Loucy (cell line): ENCODE results near the gene IKBIP.
"Not testable (repeated sequence)": the region's sequence is repeated elsewhere in the genome, so short reads cannot be mapped to it uniquely, and the experiment has no call there.

Source experiments
- H2AFZ ChIP-seq: fragments of 200-600 bp; sonication (generic); 2 replicates; pipeline ENCODE4 v1.6.0; 2016; ENCODE audit warnings: antibody characterized with exemption, mild to moderate bottlenecking, low read length, moderate library complexity
- H3F3A ChIP-seq: fragments of 200-600 bp; 2 replicates; pipeline ENCODE4 v1.6.0; 2016; ENCODE audit warnings: antibody characterized with exemption, low read depth, mild to moderate bottlenecking
- H3K27me3 ChIP-seq: fragments of 200-600 bp; sonication (generic); 2 replicates; pipeline ENCODE4 v1.6.1; 2014; ENCODE audit warnings: low read length, mild to moderate bottlenecking; ENCODE audit not compliant: insufficient read depth, poor library complexity, severe bottlenecking
- H3K36me3 ChIP-seq: fragments of 200-600 bp; sonication (generic); 2 replicates; pipeline ENCODE4 v1.6.1; 2016; ENCODE audit warnings: low read length; ENCODE audit not compliant: insufficient read depth
- H3K4me1 ChIP-seq: fragments of 200-600 bp; sonication (generic); 2 replicates; pipeline ENCODE4 v1.5.1; 2014; ENCODE audit warnings: low read length, mild to moderate bottlenecking; ENCODE audit not compliant: insufficient read depth, poor library complexity, severe bottlenecking
- H3K4me2 ChIP-seq: fragments of 200-600 bp; sonication (generic); 2 replicates; pipeline ENCODE4 v1.6.0; 2014; ENCODE audit warnings: antibody characterized with exemption, low read length, low read depth, mild to moderate bottlenecking; ENCODE audit not compliant: poor library complexity, severe bottlenecking
- H3K4me3 ChIP-seq: fragments of 200-600 bp; sonication (generic); 2 replicates; pipeline ENCODE4 v1.5.1; 2014; ENCODE audit warnings: low read length, mild to moderate bottlenecking, mixed read lengths; ENCODE audit not compliant: poor library complexity, severe bottlenecking
- H3K79me2 ChIP-seq: fragments of 200-600 bp; sonication (generic); 2 replicates; pipeline ENCODE4 v1.6.1; 2014; ENCODE audit warnings: low read length; ENCODE audit not compliant: insufficient read depth
- H3K9ac ChIP-seq: fragments of 200-600 bp; sonication (generic); 2 replicates; pipeline ENCODE4 v1.6.0; 2014; ENCODE audit warnings: mild to moderate bottlenecking, low read depth, low read length, moderate library complexity; ENCODE audit not compliant: poor library complexity, severe bottlenecking
- H3K9me2 ChIP-seq: fragments of 200-600 bp; sonication (generic); replicated peaks from 2 replicates; pipeline ENCODE4 v1.6.1; 2016; ENCODE audit warnings: low read depth, low read length, mixed read lengths
- H3K9me3 ChIP-seq: fragments of 200-600 bp; sonication (generic); 2 replicates; pipeline ENCODE4 v1.6.1; 2014; ENCODE audit warnings: mild to moderate bottlenecking, antibody characterized with exemption, low read length, low read depth; ENCODE audit not compliant: insufficient read depth
- H4K20me1 ChIP-seq: fragments of 200-600 bp; sonication (generic); 2 replicates; pipeline ENCODE4 v1.6.0; 2014; ENCODE audit warnings: antibody characterized with exemption, low read length, mild to moderate bottlenecking; ENCODE audit not compliant: insufficient read depth, poor library complexity, severe bottlenecking
- EZH2phosphoT487 ChIP-seq: fragments of 200-600 bp; IDR thresholded peaks from 2 replicates; pipeline ENCODE4 v1.6.1; 2018; ENCODE audit warnings: antibody characterized with exemption, mild to moderate bottlenecking, moderate library complexity, borderline replicate concordance
- TF ChIP-seq, protein P1 (sequence below): fragments of 200-600 bp; sonication (generic); conservative IDR thresholded peaks from 2 replicates; pipeline ENCODE4 v1.5.1; 2014; ENCODE audit warnings: mild to moderate bottlenecking, antibody characterized with exemption, low read length

IKBIP gene

DNA sequence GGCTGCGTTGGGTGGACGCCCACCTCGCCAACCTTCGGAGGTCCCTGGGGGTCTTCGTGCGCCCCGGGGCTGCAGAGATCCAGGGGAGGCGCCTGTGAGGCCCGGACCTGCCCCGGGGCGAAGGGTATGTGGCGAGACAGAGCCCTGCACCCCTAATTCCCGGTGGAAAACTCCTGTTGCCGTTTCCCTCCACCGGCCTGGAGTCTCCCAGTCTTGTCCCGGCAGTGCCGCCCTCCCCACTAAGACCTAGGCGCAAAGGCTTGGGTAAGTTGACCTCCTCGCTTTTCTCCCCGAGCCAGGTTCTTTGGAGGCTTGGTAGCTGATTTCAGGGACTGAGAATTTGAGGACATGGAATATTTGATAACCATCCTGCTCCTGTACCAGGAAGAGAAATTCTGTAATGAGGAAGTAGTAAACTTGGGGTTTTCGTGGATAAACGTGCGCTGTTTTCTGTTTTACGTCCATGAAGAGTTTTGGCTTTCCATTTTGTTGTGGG, 1.0 kb upstream of the IKBIP start:
- Histone ChIP-seq H3K4me1 (peaks cover 43% of the 10 kb centered on the region), H3K79me2 (peaks cover 72% of the 10 kb centered on the region), H4K20me1 (peaks cover 26% of the 10 kb centered on the region), H3K27me3 (no peaks in the 10 kb centered on the region), H3K36me3 (peaks cover 6% of the 10 kb centered on the region; the same call in 1 of the 2 replicates), H3K9ac (peak overlapping the region; percentile 97), H2AFZ (peak overlapping the region; percentile 77), H3K9me2 (no peaks in the 10 kb centered on the region), H3K4me2 (peak overlapping the region; percentile 88), H3K9me3 (no peaks in the 10 kb centered on the region), H3K4me3 (peak overlapping the region; percentile 92), H3F3A (no peaks in the 10 kb centered on the region)
- TF ChIP-seq EZH2phosphoT487, result no peak
- TF ChIP-seq, protein P1, sequence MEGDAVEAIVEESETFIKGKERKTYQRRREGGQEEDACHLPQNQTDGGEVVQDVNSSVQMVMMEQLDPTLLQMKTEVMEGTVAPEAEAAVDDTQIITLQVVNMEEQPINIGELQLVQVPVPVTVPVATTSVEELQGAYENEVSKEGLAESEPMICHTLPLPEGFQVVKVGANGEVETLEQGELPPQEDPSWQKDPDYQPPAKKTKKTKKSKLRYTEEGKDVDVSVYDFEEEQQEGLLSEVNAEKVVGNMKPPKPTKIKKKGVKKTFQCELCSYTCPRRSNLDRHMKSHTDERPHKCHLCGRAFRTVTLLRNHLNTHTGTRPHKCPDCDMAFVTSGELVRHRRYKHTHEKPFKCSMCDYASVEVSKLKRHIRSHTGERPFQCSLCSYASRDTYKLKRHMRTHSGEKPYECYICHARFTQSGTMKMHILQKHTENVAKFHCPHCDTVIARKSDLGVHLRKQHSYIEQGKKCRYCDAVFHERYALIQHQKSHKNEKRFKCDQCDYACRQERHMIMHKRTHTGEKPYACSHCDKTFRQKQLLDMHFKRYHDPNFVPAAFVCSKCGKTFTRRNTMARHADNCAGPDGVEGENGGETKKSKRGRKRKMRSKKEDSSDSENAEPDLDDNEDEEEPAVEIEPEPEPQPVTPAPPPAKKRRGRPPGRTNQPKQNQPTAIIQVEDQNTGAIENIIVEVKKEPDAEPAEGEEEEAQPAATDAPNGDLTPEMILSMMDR, result no peak

- Histone ChIP-seq H3K27me3 (no peaks in the 10 kb centered on the region), H3F3A (no peaks in the 10 kb centered on the region), H3K9me3 (no peaks in the 10 kb centered on the region), H3K4me2 (peak overlapping the region; percentile 75), H3K4me1 (peaks cover 42% of the 10 kb centered on the region), H3K36me3 (no peaks in the 10 kb centered on the region), H3K4me3 (peak overlapping the region; percentile 92), H2AFZ (peak overlapping the region; percentile 81), H3K79me2 (peaks cover 84% of the 10 kb centered on the region), H3K9me2 (no peaks in the 10 kb centered on the region), H3K9ac (peak overlapping the region; percentile 97), H4K20me1 (peaks cover 26% of the 10 kb centered on the region)
- TF ChIP-seq, protein P1, result peak; percentile 19; the same call in 1 of the 2 replicates
- TF ChIP-seq EZH2phosphoT487, result no peak
Measured at GRCh38 chr12:98644433-98644711, 216 bp downstream of the IKBIP start.

DNA sequence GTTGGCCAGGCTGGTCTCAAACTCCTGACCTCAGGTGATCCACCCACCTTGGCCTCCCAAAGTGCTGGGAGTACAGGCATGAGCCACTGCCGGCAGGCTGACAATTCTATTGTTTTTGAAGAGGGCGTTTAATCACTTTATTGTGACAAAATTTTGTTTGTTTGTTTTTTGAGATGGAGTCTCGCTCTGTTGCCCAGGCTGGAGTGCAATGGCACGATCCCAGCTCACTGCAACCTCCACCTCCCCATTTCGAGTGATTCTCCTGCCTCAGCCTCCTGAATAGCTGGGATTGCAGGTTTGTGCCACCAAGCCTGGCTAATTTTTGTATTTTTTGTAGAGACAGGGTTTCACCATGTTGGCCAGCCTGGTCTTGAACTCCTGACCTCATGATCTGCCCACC, 1.8 kb downstream of the IKBIP start:
- H2AFZ ChIP-seq, H3K27me3 ChIP-seq, H3K9me2 ChIP-seq, H3K36me3 ChIP-seq, H3K9me3 ChIP-seq, H3F3A ChIP-seq: not testable (repeated sequence)
- H3K79me2 ChIP-seq, result peaks cover 93% of the 10 kb centered on the region
- peak overlapping the region; percentile 92 for H3K4me3 ChIP-seq
- H4K20me1 ChIP-seq, result peaks cover 33% of the 10 kb centered on the region
- peak overlapping the region; percentile 97 for H3K9ac ChIP-seq
- peak overlapping the region; percentile 75 for H3K4me2 ChIP-seq
- peaks cover 30% of the 10 kb centered on the region for H3K4me1 ChIP-seq

DNA sequence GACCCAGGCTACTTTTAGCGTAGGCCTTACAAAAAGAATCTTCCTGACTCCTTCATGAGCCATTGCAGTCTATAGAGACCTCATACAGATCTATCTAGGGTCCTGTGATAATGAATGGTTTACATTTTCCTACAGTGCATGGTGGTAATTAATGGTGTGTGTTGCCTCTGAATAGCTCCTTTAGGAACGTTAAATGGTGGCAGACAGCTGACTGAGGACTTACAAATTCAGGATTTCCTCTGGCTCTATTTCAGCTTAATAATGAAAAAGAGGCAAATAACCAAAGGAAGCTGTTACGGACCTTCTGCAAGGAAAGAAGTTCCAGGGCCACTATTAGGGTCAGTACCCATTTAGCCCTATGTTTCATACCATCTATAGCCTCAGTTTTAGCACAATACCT, 5.1 kb downstream of the IKBIP start:
- Histone ChIP-seq H3K36me3 (no peaks in the 10 kb centered on the region), H3K4me1 (peaks cover 21% of the 10 kb centered on the region), H3K9me3 (no peaks in the 10 kb centered on the region), H3K9ac (no peak overlapping the region), H3K79me2 (peaks cover 92% of the 10 kb centered on the region), H3K27me3 (no peaks in the 10 kb centered on the region), H3F3A (no peaks in the 10 kb centered on the region), H2AFZ (no peak overlapping the region), H4K20me1 (peaks cover 32% of the 10 kb centered on the region), H3K9me2 (no peaks in the 10 kb centered on the region), H3K4me2 (peak overlapping the region; percentile 75), H3K4me3 (peak overlapping the region; percentile 2)
- no peak for TF ChIP-seq EZH2phosphoT487
- TF ChIP-seq, protein P1, result no peak
